Measurements from ENCODE around the gene ZBTB18.
"Not testable (repeated sequence)": the region's sequence is repeated elsewhere in the genome, so short reads cannot be mapped to it uniquely, and the experiment has no call there.

The ZBTB18 gene

GRCh38 chr1:244050835-244051444 is at the start of gene ZBTB18:
Gene ZBTB18 (plus strand): TSS chr1:244051283. CDS start chr1:244051432, 149 bp downstream.
- no peak for DNase-seq (ENCODE audit: low spot score)

GRCh38 chr1:244002721-244003120 is 48.4 kb upstream of the ZBTB18 start:
- no peak for DNase-seq (ENCODE audit: low spot score)

- DNase-seq (ENCODE audit: low spot score), result no peak
Measured at GRCh38 chr1:244005455-244005854, 45.6 kb upstream of the ZBTB18 start.

- no peak for DNase-seq (ENCODE audit: low spot score)
Measured at GRCh38 chr1:244006381-244006901, 44.6 kb upstream of the ZBTB18 start.

GRCh38 chr1:244006961-244007360 is 44.1 kb upstream of the ZBTB18 start:
- no peak for DNase-seq (ENCODE audit: low spot score)

GRCh38 chr1:244010191-244010590 is 40.9 kb upstream of the ZBTB18 start:
- no peak for DNase-seq (ENCODE audit: low spot score)

GRCh38 chr1:244010703-244011123 is 40.4 kb upstream of the ZBTB18 start:
- no peak for DNase-seq (ENCODE audit: low spot score)

GRCh38 chr1:244011271-244011670 is 39.8 kb upstream of the ZBTB18 start:
- DNase-seq (ENCODE audit: low spot score), result no peak

- no peak for DNase-seq (ENCODE audit: low spot score)
Measured at GRCh38 chr1:244011786-244012185, 39.3 kb upstream of the ZBTB18 start.

- no peak for DNase-seq (ENCODE audit: low spot score)
Measured at GRCh38 chr1:244012202-244012601, 38.9 kb upstream of the ZBTB18 start.

GRCh38 chr1:244013100-244013499 is 38.0 kb upstream of the ZBTB18 start:
- DNase-seq (ENCODE audit: low spot score), result no peak

GRCh38 chr1:244014862-244015261 is 36.2 kb upstream of the ZBTB18 start:
- not testable (repeated sequence) for DNase-seq (ENCODE audit: low spot score)

GRCh38 chr1:244019982-244020485 is 31.0 kb upstream of the ZBTB18 start:
- no peak for DNase-seq (ENCODE audit: low spot score)

- no peak for DNase-seq (ENCODE audit: low spot score)
Measured at GRCh38 chr1:244021427-244021826, 29.7 kb upstream of the ZBTB18 start.

GRCh38 chr1:244022311-244022710 is 28.8 kb upstream of the ZBTB18 start:
- DNase-seq (ENCODE audit: low spot score), result no peak

GRCh38 chr1:244022864-244023440 is 28.1 kb upstream of the ZBTB18 start:
- no peak for DNase-seq (ENCODE audit: low spot score)

GRCh38 chr1:244027491-244028145 is 23.5 kb upstream of the ZBTB18 start:
- no peak for DNase-seq (ENCODE audit: low spot score)

- DNase-seq (ENCODE audit: low spot score), result no peak
Measured at GRCh38 chr1:244028701-244029100, 22.4 kb upstream of the ZBTB18 start.

GRCh38 chr1:244029124-244029523 is 22.0 kb upstream of the ZBTB18 start:
- no peak for DNase-seq (ENCODE audit: low spot score)

GRCh38 chr1:244030481-244031040 is 20.5 kb upstream of the ZBTB18 start:
- no peak for DNase-seq (ENCODE audit: low spot score)

GRCh38 chr1:244035358-244035757 is 15.7 kb upstream of the ZBTB18 start:
- DNase-seq (ENCODE audit: low spot score), result no peak

- DNase-seq (ENCODE audit: low spot score), result no peak
Measured at GRCh38 chr1:244037252-244037651, 13.8 kb upstream of the ZBTB18 start.
